ENCODE data around the gene NLGN1.

The NLGN1 gene

DNA sequence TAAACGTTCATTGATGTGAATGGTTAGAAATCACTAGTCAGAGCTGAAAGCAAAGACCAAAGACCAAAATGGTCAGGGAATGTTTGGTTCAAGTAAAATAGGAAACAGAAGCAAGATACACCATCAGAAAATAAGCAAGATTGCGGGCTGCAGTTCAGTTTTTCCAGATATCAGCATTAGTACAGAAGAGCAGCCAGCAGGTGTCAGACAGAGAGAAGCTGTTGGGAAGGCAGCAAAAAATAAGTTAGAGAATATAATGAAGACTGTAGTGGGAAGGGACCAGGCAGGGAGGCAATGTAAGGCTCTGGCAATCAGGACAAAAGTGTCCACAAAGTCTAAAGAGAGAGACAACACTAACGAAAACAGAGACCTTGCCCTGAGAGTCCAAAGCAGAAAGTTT, 822.2 kb downstream of the NLGN1 start:
- H3K79me2 ChIP-seq (ENCODE audit: insufficient read depth, low read length) = no peaks in the 10 kb centered on the region
- TF ChIP-seq EZH2 (IDR thresholded peaks at IDR 0.05; ENCODE audit: borderline replicate concordance, low read length) = no peak
- TF ChIP-seq CTCF (IDR thresholded peaks at IDR 0.05; ENCODE audit: low read length) = no peak
- no peaks in the 10 kb centered on the region for H3F3A ChIP-seq (ENCODE audit: insufficient read depth, low read length)
- no peaks in the 10 kb centered on the region for H3K9me3 ChIP-seq (ENCODE audit: low read length)
- H3K27me3 ChIP-seq (ENCODE audit: insufficient read depth, low read length) = no peaks in the 10 kb centered on the region
- no peak overlapping the region for H3K4me3 ChIP-seq (ENCODE audit: low read depth, low read length, poor library complexity, severe bottlenecking)
- H3K9me2 ChIP-seq (ENCODE audit: low read depth, low read length) = no peaks in the 10 kb centered on the region
- no peak overlapping the region for H2AFZ ChIP-seq (ENCODE audit: low read length)
- H3K36me3 ChIP-seq (ENCODE audit: insufficient read depth, low read length) = no peaks in the 10 kb centered on the region
- H3K9ac ChIP-seq (ENCODE audit: low read length) = no peak overlapping the region
- H4K20me1 ChIP-seq (ENCODE audit: insufficient read depth, low read length) = no peaks in the 10 kb centered on the region
- no peak overlapping the region for H3K4me2 ChIP-seq (ENCODE audit: low read length)
- H3K4me1 ChIP-seq (ENCODE audit: insufficient read depth, low read length, severe bottlenecking) = no peaks in the 10 kb centered on the region
- H3K27ac ChIP-seq (ENCODE audit: low read depth, low read length, poor library complexity, severe bottlenecking) = no peak overlapping the region

- H3K79me2 ChIP-seq (ENCODE audit: insufficient read depth, low read length) = no peaks in the 10 kb centered on the region
- TF ChIP-seq CTCF (IDR thresholded peaks at IDR 0.05; ENCODE audit: low read length) (no peak), EZH2 (IDR thresholded peaks at IDR 0.05; ENCODE audit: borderline replicate concordance, low read length) (no peak)
- H3K4me3 ChIP-seq (ENCODE audit: low read depth, low read length, poor library complexity, severe bottlenecking) = no peak overlapping the region
- H3K9me3 ChIP-seq (ENCODE audit: low read length) = no peaks in the 10 kb centered on the region
- H3K27me3 ChIP-seq (ENCODE audit: insufficient read depth, low read length) = no peaks in the 10 kb centered on the region
- H3K27ac ChIP-seq (ENCODE audit: low read depth, low read length, poor library complexity, severe bottlenecking) = no peak overlapping the region
- no peaks in the 10 kb centered on the region for H3K36me3 ChIP-seq (ENCODE audit: insufficient read depth, low read length)
- no peak overlapping the region for H3K9ac ChIP-seq (ENCODE audit: low read length)
- no peak overlapping the region for H2AFZ ChIP-seq (ENCODE audit: low read length)
- no peaks in the 10 kb centered on the region for H3F3A ChIP-seq (ENCODE audit: insufficient read depth, low read length)
- H3K4me2 ChIP-seq (ENCODE audit: low read length) = no peak overlapping the region
- no peaks in the 10 kb centered on the region for H3K9me2 ChIP-seq (ENCODE audit: low read depth, low read length)
- H4K20me1 ChIP-seq (ENCODE audit: insufficient read depth, low read length) = no peaks in the 10 kb centered on the region
- no peaks in the 10 kb centered on the region for H3K4me1 ChIP-seq (ENCODE audit: insufficient read depth, low read length, severe bottlenecking)
These were observed 823.4 kb downstream of the NLGN1 start for GRCh38 chr3:174220775-174221554.

- H3F3A ChIP-seq (ENCODE audit: insufficient read depth, low read length) = no peaks in the 10 kb centered on the region
- TF ChIP-seq CTCF (IDR thresholded peaks at IDR 0.05; ENCODE audit: low read length) = no peak
- TF ChIP-seq EZH2 (IDR thresholded peaks at IDR 0.05; ENCODE audit: borderline replicate concordance, low read length) = no peak
- H3K9me2 ChIP-seq (ENCODE audit: low read depth, low read length) = no peaks in the 10 kb centered on the region
- no peak overlapping the region for H2AFZ ChIP-seq (ENCODE audit: low read length)
- H3K79me2 ChIP-seq (ENCODE audit: insufficient read depth, low read length) = no peaks in the 10 kb centered on the region
- no peak overlapping the region for H3K9ac ChIP-seq (ENCODE audit: low read length)
- H3K27ac ChIP-seq (ENCODE audit: low read depth, low read length, poor library complexity, severe bottlenecking) = no peak overlapping the region
- no peaks in the 10 kb centered on the region for H4K20me1 ChIP-seq (ENCODE audit: insufficient read depth, low read length)
- H3K4me1 ChIP-seq (ENCODE audit: insufficient read depth, low read length, severe bottlenecking) = no peaks in the 10 kb centered on the region
- no peak overlapping the region for H3K4me3 ChIP-seq (ENCODE audit: low read depth, low read length, poor library complexity, severe bottlenecking)
- H3K9me3 ChIP-seq (ENCODE audit: low read length) = no peaks in the 10 kb centered on the region
- no peaks in the 10 kb centered on the region for H3K36me3 ChIP-seq (ENCODE audit: insufficient read depth, low read length)
- no peaks in the 10 kb centered on the region for H3K27me3 ChIP-seq (ENCODE audit: insufficient read depth, low read length)
- no peak overlapping the region for H3K4me2 ChIP-seq (ENCODE audit: low read length)
These were observed 825.5 kb downstream of the NLGN1 start for GRCh38 chr3:174223042-174223441.

All from OCI-LY1 (cell line).